Ecto neural progenitor cell (in vitro differentiated cells): ENCODE results near the gene PRSS38.
A peak's percentile ranks its signal among the peaks of the same experiment; 100 is the strongest.

Experiments used
- DNase-seq: peaks from one replicate; pipeline ENCODE4 v3.0.0-alpha.2; 2018; ENCODE audit warnings: low spot score

The PRSS38 gene

DNA sequence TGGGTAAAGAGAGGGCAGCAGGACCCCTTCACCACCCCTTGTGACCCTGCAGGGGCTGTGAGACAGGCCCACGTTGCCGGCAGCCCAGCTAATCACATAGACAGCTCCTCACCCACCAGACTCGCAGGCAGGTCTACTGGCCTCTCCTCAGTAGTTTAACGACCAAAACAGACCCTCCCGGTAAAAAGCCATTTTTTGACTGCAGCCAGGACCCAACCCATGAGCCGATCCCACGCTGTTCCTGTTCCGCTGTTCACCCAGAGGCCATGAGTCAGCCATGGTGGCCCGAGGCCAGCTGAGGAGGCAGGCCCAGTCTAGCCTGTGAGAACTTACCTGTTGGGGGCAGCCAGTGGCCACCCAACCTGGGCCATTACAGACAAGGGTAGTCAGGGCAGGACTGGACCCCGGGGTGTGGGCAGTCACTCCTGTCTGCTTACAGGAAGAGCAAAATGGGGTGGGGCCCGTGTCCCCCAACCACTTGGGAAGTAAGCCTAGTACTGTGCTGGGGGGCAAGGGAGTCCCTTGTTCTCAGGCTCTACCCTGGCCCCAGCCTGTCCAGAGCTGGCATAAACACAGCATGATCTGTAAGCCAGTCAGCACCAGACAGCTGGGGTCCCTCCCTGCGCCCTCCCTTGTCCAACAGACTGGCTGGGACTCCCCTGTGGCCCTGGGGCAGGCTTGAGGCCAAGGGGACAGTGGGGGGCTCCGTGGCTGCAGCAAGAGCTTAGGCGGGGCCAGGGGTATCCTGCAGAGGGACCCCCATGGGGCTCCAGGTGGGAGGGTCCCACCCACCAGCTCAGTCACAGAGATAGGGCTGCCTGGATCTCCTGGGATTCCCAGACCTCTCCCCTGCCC is 70.4 kb downstream of the PRSS38 start:
- peak; percentile 60 for DNase-seq

- DNase-seq: peak; percentile 65
Observed at GRCh38 chr1:227886503-227886961, 71.1 kb downstream of the PRSS38 start.

DNA sequence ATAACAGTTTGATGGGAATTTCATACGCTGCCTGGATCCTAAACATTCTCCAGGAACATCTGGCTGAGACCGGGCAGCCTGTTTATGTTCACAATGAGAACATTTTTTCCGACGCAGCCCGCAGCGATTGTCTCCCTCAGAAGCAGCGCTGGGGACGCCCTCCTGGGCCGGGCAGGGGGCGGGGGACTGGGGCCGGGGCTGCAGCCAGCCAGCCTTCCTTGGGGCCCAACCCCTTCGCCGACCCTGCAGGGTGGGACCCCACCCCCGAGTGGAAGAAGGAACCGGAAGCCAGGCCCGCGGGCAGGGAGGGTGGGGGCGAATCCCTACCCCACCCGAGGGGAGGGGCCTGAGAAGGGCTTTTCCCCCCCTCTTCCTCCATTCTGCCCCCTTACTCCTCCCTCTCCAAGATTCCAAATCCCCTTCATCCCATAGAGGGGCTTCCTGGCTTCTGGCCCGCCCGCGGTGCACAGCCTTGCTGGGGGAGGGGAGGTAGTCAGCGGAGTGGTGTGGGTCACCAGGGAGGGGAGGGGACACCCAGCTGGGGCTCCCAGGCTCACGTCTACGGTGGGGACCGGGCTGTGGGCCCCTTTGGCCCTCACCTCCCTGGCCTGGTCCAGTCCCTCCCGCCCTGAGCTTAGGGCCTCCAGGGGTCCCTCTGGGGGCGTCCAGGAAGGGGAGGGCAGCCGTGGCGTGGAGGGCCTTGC is 71.7 kb downstream of the PRSS38 start:
- DNase-seq: peak; percentile 84

DNA sequence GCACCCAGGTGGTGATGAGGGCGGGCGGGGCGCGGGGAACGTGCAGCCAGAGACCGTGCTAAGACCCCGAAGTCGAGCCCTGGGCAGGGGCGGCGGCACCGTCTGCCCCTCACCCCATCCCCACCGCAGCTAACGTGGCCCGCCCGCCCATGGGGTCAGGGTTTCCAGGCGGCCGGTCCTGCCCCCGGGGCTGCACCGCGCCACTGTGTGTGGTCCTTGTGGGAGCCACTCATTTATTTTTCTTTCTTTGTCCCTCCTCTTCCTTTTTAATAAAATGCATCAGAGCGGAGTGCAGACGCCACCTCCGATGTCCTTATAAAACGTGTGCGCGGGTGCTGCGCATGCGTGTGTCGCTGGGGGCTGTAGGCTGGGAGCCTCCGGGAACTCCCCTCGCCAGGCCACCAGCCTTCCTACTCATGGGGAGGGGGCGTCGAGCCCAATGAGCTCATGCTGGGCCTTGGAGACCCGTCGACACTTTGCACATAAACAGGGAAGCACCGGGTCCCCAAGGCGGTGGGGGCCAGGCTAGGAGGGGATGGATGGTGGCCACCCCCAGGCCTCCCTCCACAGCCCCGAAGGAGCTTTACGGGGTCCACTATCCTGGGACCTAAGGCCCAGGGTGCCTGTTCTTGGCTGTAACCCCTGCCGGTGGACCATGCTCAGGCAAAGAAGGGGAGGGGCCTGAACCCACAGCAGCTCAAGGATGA is 72.4 kb downstream of the PRSS38 start:
- DNase-seq: peak; percentile 77

GRCh38 chr1:227888404-227889046 is 73.0 kb downstream of the PRSS38 start:
- no peak for DNase-seq

GRCh38 chr1:227889047-227889862 is 73.8 kb downstream of the PRSS38 start:
- peak; percentile 59 for DNase-seq

DNA sequence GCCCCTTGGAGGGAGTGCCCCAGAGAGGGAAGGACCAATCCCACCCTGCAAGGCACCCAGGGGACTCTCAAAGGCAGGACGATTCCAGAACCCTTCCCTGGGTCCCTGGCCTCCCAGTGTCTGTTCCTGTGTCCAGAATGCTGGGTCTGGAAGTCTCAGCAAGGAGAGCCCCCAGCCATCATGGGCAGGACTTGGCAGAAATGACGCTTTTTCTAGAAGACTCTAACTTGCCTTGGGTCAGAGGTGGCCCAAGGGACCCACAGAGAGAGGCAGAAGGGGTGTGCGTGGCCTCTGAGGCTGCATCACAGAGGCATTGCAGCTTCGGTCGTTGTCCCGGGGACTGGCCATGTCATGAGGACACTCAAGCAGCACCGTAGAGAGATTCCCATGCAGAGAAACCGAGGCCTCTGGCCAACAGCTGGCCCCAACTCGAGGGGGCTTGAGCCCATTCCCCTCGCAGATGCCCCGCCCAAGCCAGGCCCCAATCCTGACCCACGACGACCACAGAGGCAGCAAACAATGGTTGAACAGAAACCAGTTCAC is 74.5 kb downstream of the PRSS38 start:
- peak; percentile 43 for DNase-seq

DNA sequence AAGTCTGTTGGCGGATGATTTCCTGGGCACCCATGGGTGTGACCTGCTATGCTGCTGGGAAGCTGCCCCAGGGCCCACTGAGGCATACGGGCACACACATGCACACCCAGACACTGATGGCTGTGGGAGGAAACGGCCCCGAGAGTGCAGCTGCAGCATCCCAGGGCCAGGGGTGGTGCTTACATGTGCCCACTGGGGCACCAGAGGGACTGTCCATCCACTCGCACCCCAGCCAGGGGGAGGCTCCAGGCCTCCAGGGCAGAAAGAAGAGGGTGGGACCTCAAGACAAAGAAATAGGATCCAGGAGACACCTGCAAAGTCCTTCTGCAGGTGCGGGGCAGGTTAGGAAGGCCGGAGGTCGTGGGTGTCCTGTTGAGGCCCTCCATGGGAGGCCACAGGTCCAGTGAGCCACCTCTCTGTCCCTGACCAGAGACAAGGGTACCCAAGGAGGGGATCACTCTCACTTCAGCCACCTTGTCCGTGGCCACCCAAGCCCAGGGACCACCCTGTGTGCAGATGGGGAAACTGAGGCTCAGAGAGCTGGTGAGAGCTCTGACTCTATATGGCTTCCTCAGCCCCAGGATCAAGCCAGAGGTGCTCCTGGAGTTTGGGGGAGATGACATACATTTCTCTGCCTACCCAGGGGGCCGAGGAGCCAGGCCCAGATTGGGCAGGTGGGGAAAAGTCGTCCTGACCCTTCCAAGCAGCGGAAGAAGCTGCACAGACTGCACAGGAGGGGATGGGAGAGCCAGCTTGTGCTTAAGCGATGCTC is 75.2 kb downstream of the PRSS38 start:
- DNase-seq: peak; percentile 42

DNA sequence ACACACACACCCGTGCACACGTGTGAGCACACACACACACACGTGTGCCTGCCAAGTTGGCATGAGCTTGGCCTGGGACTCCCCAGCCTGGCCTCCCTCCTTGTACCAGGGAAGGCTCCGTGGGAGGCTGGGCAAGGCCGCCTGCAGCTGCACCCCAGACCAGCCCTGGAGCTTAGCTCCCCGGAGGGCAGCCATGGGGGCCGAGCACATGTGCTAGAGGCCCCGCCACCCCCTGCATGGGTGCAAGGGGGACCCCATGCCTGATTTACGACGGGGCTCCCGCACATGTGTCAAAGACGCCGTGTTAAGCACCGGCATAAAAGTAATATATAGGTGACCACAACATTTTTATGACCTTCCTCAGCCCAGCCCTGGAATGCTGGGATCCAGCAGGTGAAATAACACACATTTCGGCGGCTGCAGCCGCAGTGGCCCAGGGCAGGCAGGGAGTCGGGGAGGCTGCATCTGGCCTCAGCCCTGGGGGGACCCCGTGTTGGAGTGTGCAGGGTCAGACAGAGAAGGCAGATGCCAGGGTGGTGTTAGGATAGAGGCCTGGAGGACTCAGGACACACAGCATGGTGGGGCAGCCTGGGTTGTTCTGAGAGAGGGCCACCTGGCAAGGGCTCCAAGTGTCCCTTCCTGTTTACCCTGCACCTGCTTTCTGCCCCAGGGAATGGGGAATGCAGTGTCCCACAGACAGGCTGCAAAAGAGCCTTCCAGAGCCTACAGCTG is 75.9 kb downstream of the PRSS38 start:
- peak; percentile 46 for DNase-seq

DNA sequence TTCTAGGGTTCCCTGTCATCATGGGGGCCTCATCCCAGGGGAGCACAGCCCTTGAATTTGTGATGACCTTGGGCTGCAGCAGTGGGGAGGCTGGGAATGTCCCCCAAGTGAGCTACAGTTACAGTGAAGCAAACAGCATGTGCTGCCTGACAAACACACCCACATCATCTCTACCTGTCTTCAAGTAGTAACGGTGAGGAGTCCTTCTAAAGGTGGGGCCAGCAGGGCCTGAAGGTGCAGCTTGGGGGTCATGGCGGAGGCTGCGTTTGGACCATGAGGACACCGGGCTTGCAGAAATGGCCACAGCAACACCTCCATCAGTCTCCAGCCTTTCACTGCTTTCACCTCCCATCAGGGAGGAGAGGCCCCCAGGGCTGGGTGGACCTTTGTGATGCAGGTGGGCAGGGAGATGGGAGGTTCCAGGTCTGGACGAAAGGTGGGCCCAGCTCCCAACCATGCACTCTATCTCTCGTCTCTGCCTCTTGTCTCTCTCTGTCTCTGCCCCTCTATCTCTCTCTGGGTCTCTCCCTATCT is 76.5 kb downstream of the PRSS38 start:
- peak; percentile 37 for DNase-seq

GRCh38 chr1:227892489-227893299 is 77.2 kb downstream of the PRSS38 start:
- peak; percentile 54 for DNase-seq

DNA sequence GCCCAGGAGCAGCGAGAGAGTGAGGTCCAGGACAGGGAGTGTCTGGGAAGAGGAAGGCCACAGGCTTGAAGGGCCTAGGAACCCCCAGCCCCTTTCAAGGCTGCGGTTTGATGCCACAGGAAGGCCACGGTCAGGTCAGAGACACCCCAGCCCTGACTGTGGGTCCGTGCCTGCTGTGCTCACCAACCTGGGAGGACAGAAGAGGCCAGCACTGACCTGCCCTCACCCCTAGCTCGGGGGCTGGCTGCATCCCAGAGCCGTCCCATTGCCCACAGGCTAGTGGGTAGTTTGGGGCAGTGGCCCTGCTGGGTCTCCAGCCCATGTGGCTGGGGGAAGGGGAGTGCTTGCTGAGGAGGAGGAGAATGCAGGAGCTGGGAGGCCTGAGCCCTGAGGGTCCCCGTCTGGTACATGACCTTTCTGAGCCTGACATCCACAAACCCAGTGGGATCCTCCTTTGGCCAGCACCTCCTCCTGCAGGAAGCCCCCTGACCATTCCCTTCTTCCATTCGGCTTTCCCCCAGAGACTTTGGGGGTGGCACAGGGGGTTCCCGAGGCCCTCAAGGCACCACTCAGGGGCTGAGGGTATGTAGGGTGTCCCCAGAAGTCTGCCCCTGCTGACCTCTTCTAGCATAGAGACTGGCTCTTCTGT is 77.9 kb downstream of the PRSS38 start:
- DNase-seq: peak; percentile 48

DNA sequence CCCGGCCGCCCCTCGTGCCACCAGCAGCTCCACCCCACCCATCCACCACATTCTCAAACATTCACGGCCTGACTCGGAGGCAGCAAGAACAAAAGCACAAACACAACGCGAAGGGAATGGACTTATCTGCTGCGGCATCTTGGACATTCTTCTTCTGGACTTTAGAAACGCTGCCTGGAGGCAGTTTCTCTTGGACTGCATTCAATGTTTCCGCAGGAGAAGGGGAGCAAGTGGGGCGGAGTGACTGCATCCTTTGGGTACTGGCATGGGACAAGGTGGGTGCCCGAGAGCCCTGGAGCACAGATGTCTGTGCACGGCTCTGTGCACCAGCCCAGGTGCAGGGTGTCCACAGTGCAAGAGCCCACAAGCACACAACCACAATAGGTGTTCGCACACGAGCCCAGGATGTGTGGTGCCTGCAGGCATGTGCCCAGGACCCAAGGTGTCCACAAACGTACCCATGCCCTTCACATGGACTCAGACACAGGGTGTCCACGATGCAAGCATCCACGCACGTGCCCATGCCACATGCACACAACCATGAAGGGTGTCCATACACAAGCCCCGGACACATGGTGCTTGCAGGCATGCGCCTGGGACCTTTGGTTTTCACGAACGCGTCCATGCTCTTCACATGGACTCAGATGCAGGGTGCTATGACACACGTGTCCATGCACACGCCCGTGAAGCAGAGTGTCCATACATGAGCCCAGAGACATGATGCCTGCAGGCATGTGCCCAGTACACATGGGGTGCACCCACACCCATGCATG is 78.7 kb downstream of the PRSS38 start:
- DNase-seq: peak; percentile 47

DNA sequence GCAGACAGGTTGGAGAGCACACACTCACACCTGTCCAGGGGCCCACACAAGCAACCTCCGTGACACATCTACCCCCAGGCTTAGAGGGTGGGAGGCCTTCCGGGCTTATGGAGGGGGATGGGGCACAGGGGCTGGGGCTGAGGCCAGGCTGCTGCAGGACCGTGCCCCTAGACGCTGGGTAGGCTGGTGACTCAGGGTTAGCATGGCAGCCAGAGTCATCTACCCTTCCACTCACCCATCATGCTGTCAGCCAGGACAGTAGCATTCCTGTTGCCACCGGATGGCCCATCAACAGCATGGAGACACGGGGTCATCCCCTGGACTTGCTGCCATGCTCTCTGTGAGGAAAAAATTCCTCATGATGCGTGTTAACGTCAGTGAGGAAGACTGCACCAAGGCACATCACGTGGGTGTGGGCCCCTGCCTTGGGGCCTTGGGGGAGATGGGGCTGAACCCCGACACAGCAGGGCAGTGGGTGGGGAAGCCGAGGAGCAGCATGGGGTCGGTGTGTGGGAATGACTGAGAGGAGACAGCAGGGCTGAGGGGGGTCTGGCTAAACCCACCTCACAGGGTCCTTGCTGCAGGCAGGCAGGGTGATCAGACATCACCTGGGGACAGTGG is 79.5 kb downstream of the PRSS38 start:
- DNase-seq: peak; percentile 43
